K562 (cell line): ENCODE measurements around the gene ITPR3. TPM values are rescaled to one million over a fixed set of nuclear protein-coding genes. Genes with fewer than 3 reads are reported as not detected.
A peak's percentile ranks its signal among the peaks of the same experiment; 100 is the strongest.

Experiments
- ARHGAP35 ChIP-seq: fragments of 450-650 bp; IDR thresholded peaks from 2 replicates; pipeline ENCODE4 v1.6.1; 2018; ENCODE audit not compliant: partially characterized antibody
- ARID4B ChIP-seq: sonication (generic); formaldehyde crosslinking; IDR thresholded peaks from 2 replicates; pipeline ENCODE4 v1.8.0; 2022; ENCODE audit warnings: mild to moderate bottlenecking, missing genetic modification reagents
- HMBOX1 ChIP-seq: sonication (generic); IDR thresholded peaks from 2 replicates; pipeline ENCODE4 v1.6.1; 2016
- NCOR1 ChIP-seq: fragments of 450-650 bp; IDR thresholded peaks from 2 replicates; pipeline ENCODE4 v1.6.1; 2016; ENCODE audit warnings: mild to moderate bottlenecking, moderate library complexity
- NEUROD1 ChIP-seq: fragments of 150-350 bp; IDR thresholded peaks from 2 replicates; pipeline ENCODE4 v1.6.1; 2014; ENCODE audit warnings: borderline replicate concordance, low read length, low read depth; ENCODE audit not compliant: partially characterized antibody
- PHF20 ChIP-seq: fragments of 450-650 bp; IDR thresholded peaks from 2 replicates; pipeline ENCODE4 v1.6.1; 2018; ENCODE audit not compliant: partially characterized antibody
- POLR2G ChIP-seq: fragments of 200-400 bp; formaldehyde crosslinking; IDR thresholded peaks from 2 replicates; pipeline ENCODE4 v1.6.1; 2017; ENCODE audit warnings: low read depth, mild to moderate bottlenecking, antibody characterized with exemption, low read length, moderate library complexity
- RBM17 ChIP-seq: fragments of 200-400 bp; formaldehyde crosslinking; IDR thresholded peaks from 2 replicates; pipeline ENCODE4 v1.6.1; 2017; ENCODE audit warnings: low read depth, mild to moderate bottlenecking, low read length, borderline replicate concordance
- RBM34 ChIP-seq: fragments of 200-400 bp; formaldehyde crosslinking; IDR thresholded peaks from 2 replicates; pipeline ENCODE4 v1.6.1; 2018; ENCODE audit warnings: low read length, borderline replicate concordance; ENCODE audit not compliant: insufficient read depth
- RNF2 ChIP-seq: sonication (generic); IDR thresholded peaks from 2 replicates; pipeline ENCODE4 v1.6.1; 2016
- SIN3A ChIP-seq, 2 experiments: fragments of 150-350 bp in 1 of 2; IDR thresholded peaks; 2 replicates each; pipeline ENCODE4 v1.6.1; 2011 to 2016; ENCODE audit warnings: borderline replicate concordance in 2 of 2, low read depth in 2 of 2, low read length in 2 of 2, mild to moderate bottlenecking in 2 of 2, moderate library complexity in 2 of 2; ENCODE audit not compliant: control insufficient read depth in 1 of 2
- SLC30A9 ChIP-seq: fragments of 250-450 bp; sonication (Bioruptor Pico); IDR thresholded peaks from 2 replicates; pipeline ENCODE4 v1.8.0; 2022; ENCODE audit warnings: mild to moderate bottlenecking, moderate library complexity
- SOX6 ChIP-seq: fragments of 450-650 bp; IDR thresholded peaks from 2 replicates; pipeline ENCODE4 v1.6.1; 2014; ENCODE audit warnings: mild to moderate bottlenecking
- TEAD4 ChIP-seq, 2 experiments: sonication (generic) in 1 of 2; formaldehyde crosslinking in 1 of 2; IDR thresholded peaks; 2 replicates each; pipeline versions ENCODE4 v1.6.1 to v1.8.0; 2012 to 2022; ENCODE audit warnings: borderline replicate concordance in 1 of 2, inconsistent platforms in 1 of 2, low read length in 1 of 2, mild to moderate bottlenecking in 1 of 2, missing genetic modification reagents in 1 of 2
- TFE3 ChIP-seq: fragments of 450-650 bp; formaldehyde crosslinking; IDR thresholded peaks from 2 replicates; pipeline ENCODE4 v1.4.0; 2020; ENCODE audit warnings: mild to moderate bottlenecking, mixed read lengths
- TRIM24 ChIP-seq, 2 experiments: fragments of 450-650 bp; IDR thresholded peaks; 2 replicates each; pipeline ENCODE4 v1.6.1; 2016
- ZFP1 ChIP-seq: fragments of 450-650 bp; formaldehyde crosslinking; IDR thresholded peaks from 2 replicates; pipeline ENCODE4 v1.4.0; 2020; ENCODE audit warnings: mild to moderate bottlenecking, mixed read lengths
- ZKSCAN3 ChIP-seq: fragments of 250-450 bp; sonication (Bioruptor Pico); IDR thresholded peaks from 2 replicates; pipeline ENCODE4 v1.4.0; 2020
- polyA plus RNA-seq, 8 experiments: library from polyadenylated mRNA; depleted of rRNA in 4 of 8; stranded (reverse) in 5 of 8; unstranded in 3 of 8; fragments of >200 nt; fragmentation: Nextera tagmentation in 2 of 8; fragmentation: Illumina TruSeq in 1 of 8; extraction: Ambion mirVana in 2 of 8; extraction: Trizol in 1 of 8; gene quantifications; 2 replicates each; pipeline versions ENCODE4 v1.2.1 to v1.2.3, GENCODE V29; 2011 to 2014; ENCODE audit warnings: inconsistent platforms in 1 of 8, missing spikeins in 1 of 8
- total RNA-seq, 7 experiments: library from RNA; depleted of rRNA in 6 of 7; stranded (reverse); fragments of >200 nt in 6 of 7; fragmentation: Illumina TruSeq in 2 of 7; extraction: Trizol in 2 of 7; gene quantifications; 2 replicates each; pipeline versions ENCODE4 v1.2.1 to v1.2.3, GENCODE V29; 2011 to 2021; ENCODE audit warnings: low replicate concordance in 1 of 7
- TF ChIP-seq, protein P1 (sequence below): sonication (generic); formaldehyde crosslinking; IDR thresholded peaks from 2 replicates; pipeline ENCODE4 v1.8.0; 2022; ENCODE audit warnings: missing genetic modification reagents, mild to moderate bottlenecking, moderate library complexity, borderline replicate concordance

ITPR3 gene
- total and polyA plus RNA-seq, 9 of the 15 experiments (the other 6 are each of a cell fraction or from before 2014, with no cell fraction given): 0.39 to 35.7 (median 13.2) TPM

- TF ChIP-seq ARHGAP35 (no peak), RBM34 (no peak), ZFP1 (CRISPR knock-in tag) (no peak), SIN3A (IDR thresholded peaks at IDR 0.05; ENCODE audit: borderline replicate concordance in 2 of 2, control insufficient read depth in 1 of 2, low read depth in 2 of 2, low read length in 2 of 2) (no peak), TEAD4 (IDR thresholded peaks at IDR 0.05; ENCODE audit: low read length) (0 out of 2 replicates have a peak, but pooled peaks have one; percentile 33), TEAD4 (CRISPR knock-in tag; IDR thresholded peaks at IDR 0.05; ENCODE audit: borderline replicate concordance) (no peak), RBM17 (no peak), ARID4B (CRISPR knock-in tag) (no peak), HMBOX1 (no peak), POLR2G (no peak), NEUROD1 (no peak), NCOR1 (no peak), ZKSCAN3 (CRISPR knock-in tag) (no peak), TRIM24 (IDR thresholded peaks at IDR 0.05) (no peak), SOX6 (no peak), PHF20 (no peak), RNF2 (no peak), SLC30A9 (CRISPR knock-in tag) (no peak), TFE3 (CRISPR knock-in tag) (no peak)
- TF ChIP-seq, protein P1, sequence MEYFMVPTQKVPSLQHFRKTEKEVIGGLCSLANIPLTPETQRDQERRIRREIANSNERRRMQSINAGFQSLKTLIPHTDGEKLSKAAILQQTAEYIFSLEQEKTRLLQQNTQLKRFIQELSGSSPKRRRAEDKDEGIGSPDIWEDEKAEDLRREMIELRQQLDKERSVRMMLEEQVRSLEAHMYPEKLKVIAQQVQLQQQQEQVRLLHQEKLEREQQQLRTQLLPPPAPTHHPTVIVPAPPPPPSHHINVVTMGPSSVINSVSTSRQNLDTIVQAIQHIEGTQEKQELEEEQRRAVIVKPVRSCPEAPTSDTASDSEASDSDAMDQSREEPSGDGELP (CRISPR knock-in tag): peak; percentile 58; the same call in 1 of the 2 replicates
Observed at GRCh38 chr6:33632558-33633039, 11.5 kb downstream of the ITPR3 start (continued).
